ENCODE data around the gene BRINP3. TPM values are rescaled to one million over a fixed set of nuclear protein-coding genes. Genes with fewer than 3 reads are reported as not detected.

The BRINP3 gene
- total and polyA plus RNA-seq, 9 of the 15 experiments (the other 6 are each of a cell fraction or from before 2014, with no cell fraction given): 0.09 to 0.75 (median 0.19) TPM; not detected in 1

DNA sequence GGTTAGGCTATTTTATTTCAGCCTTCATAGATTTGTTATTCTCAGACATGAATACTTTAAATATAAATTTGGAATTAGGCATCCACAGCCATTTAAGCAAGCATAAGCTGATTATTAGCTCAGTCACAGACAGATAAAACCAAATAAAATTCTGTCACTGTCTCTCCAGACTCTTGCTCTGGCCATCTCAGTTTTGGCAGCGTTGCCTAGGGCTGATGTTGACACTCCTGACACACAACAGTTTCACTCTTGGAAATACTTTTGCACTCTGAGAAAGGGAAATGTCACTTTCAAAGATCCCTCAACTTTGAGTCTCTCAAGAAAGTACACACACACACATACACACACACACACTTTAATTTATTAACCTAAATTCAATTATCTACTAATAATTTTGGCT, 372.7 kb downstream of the BRINP3 start:
- Histone ChIP-seq H3K4me3 (no peak overlapping the region), H2AFZ (ENCODE audit: low read depth, low read length) (no peak overlapping the region), H3K9ac (ENCODE audit: insufficient read depth in 1 of 2, low read depth in 2 of 2, low read length in 2 of 2) (no peak overlapping the region), H3K27ac (ENCODE audit: extremely low read depth, low read depth, low read length) (no peak overlapping the region), H3K4me1 (replicated peaks in 1 of 2; ENCODE audit: control insufficient read depth in 2 of 2, insufficient read depth in 2 of 2, low read length in 2 of 2) (no peaks in the 10 kb centered on the region), H4K20me1 (replicated peaks; ENCODE audit: control insufficient read depth, insufficient read depth, low read length) (no peaks in the 10 kb centered on the region), H3K9me3 (replicated peaks; ENCODE audit: control insufficient read depth, insufficient read depth, low read depth, low read length) (no peaks in the 10 kb centered on the region; the same call in 1 of the 2 replicates), H3K9me1 (ENCODE audit: control insufficient read depth, insufficient read depth, low read length) (no peaks in the 10 kb centered on the region), H3K36me3 (ENCODE audit: control insufficient read depth, insufficient read depth, low read length) (no peaks in the 10 kb centered on the region), H3K79me2 (ENCODE audit: control insufficient read depth, insufficient read depth, low read length) (no peaks in the 10 kb centered on the region), H3K4me2 (ENCODE audit: insufficient read depth, low read length) (no peak overlapping the region), H3K27me3 (ENCODE audit: control insufficient read depth in 2 of 2, insufficient read depth in 2 of 2, low read length in 2 of 2) (no peaks in the 10 kb centered on the region)
- in situ Hi-C loops (cut with MboI) (no loop called here), intact Hi-C loops (cut with micrococcal nuclease) (no loop called here)
- TF ChIP-seq, protein P1, sequence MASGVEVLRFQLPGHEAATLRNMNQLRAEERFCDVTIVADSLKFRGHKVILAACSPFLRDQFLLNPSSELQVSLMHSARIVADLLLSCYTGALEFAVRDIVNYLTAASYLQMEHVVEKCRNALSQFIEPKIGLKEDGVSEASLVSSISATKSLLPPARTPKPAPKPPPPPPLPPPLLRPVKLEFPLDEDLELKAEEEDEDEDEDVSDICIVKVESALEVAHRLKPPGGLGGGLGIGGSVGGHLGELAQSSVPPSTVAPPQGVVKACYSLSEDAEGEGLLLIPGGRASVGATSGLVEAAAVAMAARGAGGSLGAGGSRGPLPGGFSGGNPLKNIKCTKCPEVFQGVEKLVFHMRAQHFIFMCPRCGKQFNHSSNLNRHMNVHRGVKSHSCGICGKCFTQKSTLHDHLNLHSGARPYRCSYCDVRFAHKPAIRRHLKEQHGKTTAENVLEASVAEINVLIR (CRISPR knock-in tag; IDR thresholded peaks at IDR 0.05): no peak
- no peak for TF ChIP-seq ATF7 (IDR thresholded peaks at IDR 0.05)
- no peak for TF ChIP-seq PHB (CRISPR knock-in tag; IDR thresholded peaks at IDR 0.05)
- no peak for TF ChIP-seq ZNF707 (CRISPR knock-in tag; conservative IDR thresholded peaks at IDR 0.05)
- TF ChIP-seq CBFA2T3 (IDR thresholded peaks at IDR 0.05): no peak
- TF ChIP-seq ZNF75A (CRISPR knock-in tag; IDR thresholded peaks at IDR 0.05): no peak
- TF ChIP-seq ZFP30 (CRISPR knock-in tag; IDR thresholded peaks at IDR 0.05; ENCODE audit: borderline replicate concordance): no peak
- no peak for TF ChIP-seq ZNF696 (CRISPR knock-in tag; conservative IDR thresholded peaks at IDR 0.05)
- no peak for TF ChIP-seq FOXK1 (CRISPR knock-in tag; IDR thresholded peaks at IDR 0.05; ENCODE audit: borderline replicate concordance)
- no peak for TF ChIP-seq ZNF785 (CRISPR knock-in tag; IDR thresholded peaks at IDR 0.05)
- no peak for DNase-seq (ENCODE audit: extremely low read depth in 1 of 4, low spot score in 3 of 4)
- CTCF ChIA-PET (ENCODE audit: low intra/inter-chr PET ratio): no interaction called here
- POLR2A ChIA-PET: no interaction called here
- FAIRE-seq: no peak
- ATAC-seq: no peak
- no TSS peak for BruUV-seq (replicated peaks)
- WGBS (ENCODE audit: insufficient coverage, low coverage, missing lambda C conversion rate): 5% methylated on average over 1 of the region's 1 CpG
